Ishikawa (cell line): ENCODE results near the gene MAP3K4.

Source experiments
- CEBPB ChIP-seq: IDR thresholded peaks from 2 replicates; pipeline ENCODE4 v1.6.1; 2012
- CREB1 ChIP-seq: IDR thresholded peaks from 2 replicates; pipeline ENCODE4 v1.6.1; 2012; ENCODE audit warnings: low read depth
- EGR1 ChIP-seq: IDR thresholded peaks from 2 replicates; pipeline ENCODE4 v1.6.1; 2012
- EP300 ChIP-seq: IDR thresholded peaks from 2 replicates; pipeline ENCODE4 v1.6.1; 2012; ENCODE audit warnings: borderline replicate concordance
- FOXM1 ChIP-seq: IDR thresholded peaks from 2 replicates; pipeline ENCODE4 v1.6.1; 2012; ENCODE audit warnings: low read depth, borderline replicate concordance
- NFIC ChIP-seq: IDR thresholded peaks from 2 replicates; pipeline ENCODE4 v1.6.1; 2012
- RAD21 ChIP-seq: IDR thresholded peaks from 2 replicates; pipeline ENCODE4 v1.6.1; 2012; ENCODE audit warnings: low read depth
- TAF1 ChIP-seq: IDR thresholded peaks from 2 replicates; pipeline ENCODE4 v1.6.1; 2012; ENCODE audit warnings: low read depth, mild to moderate bottlenecking
- TCF12 ChIP-seq: IDR thresholded peaks from 2 replicates; pipeline ENCODE4 v1.6.1; 2012; ENCODE audit warnings: low read depth
- TEAD4 ChIP-seq: IDR thresholded peaks from 2 replicates; pipeline ENCODE4 v1.6.1; 2012
- YY1 ChIP-seq: IDR thresholded peaks from 2 replicates; pipeline ENCODE4 v1.6.1; 2012; ENCODE audit warnings: low read depth
- ZBTB7A ChIP-seq: IDR thresholded peaks from 2 replicates; pipeline ENCODE4 v1.6.1; 2012; ENCODE audit warnings: low read depth
- TF ChIP-seq, protein P1 (sequence below): IDR thresholded peaks from 2 replicates; pipeline ENCODE4 v1.6.1; 2012
- TF ChIP-seq, protein P2 (sequence below): IDR thresholded peaks from 2 replicates; pipeline ENCODE4 v1.6.1; 2012; ENCODE audit warnings: low read depth, mild to moderate bottlenecking
- TF ChIP-seq, protein P3 (sequence below): IDR thresholded peaks from 2 replicates; pipeline ENCODE4 v1.6.1; 2012

Gene MAP3K4

DNA sequence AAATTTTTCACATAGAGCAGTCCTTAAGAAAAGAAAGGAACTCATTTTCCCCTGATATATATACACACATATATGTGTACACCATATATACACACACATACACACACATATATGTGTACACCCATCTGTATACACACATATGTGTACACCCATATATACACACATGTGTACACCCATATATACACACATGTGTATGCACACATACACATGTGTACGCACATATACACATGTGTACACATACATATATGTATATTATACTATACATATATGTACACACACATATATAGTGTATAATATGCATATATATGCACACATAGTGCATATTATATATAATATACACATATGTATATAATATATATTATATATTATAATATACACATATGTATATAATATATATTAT, 9.1 kb downstream of the MAP3K4 start:
- TF ChIP-seq, protein P1, sequence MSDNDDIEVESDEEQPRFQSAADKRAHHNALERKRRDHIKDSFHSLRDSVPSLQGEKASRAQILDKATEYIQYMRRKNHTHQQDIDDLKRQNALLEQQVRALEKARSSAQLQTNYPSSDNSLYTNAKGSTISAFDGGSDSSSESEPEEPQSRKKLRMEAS, result no peak
- TF ChIP-seq TEAD4 (no peak), TCF12 (no peak), EP300 (no peak), FOXM1 (no peak), YY1 (no peak), TAF1 (no peak), NFIC (no peak), EGR1 (no peak), RAD21 (no peak), CEBPB (no peak), CREB1 (no peak), ZBTB7A (no peak)
- TF ChIP-seq, protein P2, sequence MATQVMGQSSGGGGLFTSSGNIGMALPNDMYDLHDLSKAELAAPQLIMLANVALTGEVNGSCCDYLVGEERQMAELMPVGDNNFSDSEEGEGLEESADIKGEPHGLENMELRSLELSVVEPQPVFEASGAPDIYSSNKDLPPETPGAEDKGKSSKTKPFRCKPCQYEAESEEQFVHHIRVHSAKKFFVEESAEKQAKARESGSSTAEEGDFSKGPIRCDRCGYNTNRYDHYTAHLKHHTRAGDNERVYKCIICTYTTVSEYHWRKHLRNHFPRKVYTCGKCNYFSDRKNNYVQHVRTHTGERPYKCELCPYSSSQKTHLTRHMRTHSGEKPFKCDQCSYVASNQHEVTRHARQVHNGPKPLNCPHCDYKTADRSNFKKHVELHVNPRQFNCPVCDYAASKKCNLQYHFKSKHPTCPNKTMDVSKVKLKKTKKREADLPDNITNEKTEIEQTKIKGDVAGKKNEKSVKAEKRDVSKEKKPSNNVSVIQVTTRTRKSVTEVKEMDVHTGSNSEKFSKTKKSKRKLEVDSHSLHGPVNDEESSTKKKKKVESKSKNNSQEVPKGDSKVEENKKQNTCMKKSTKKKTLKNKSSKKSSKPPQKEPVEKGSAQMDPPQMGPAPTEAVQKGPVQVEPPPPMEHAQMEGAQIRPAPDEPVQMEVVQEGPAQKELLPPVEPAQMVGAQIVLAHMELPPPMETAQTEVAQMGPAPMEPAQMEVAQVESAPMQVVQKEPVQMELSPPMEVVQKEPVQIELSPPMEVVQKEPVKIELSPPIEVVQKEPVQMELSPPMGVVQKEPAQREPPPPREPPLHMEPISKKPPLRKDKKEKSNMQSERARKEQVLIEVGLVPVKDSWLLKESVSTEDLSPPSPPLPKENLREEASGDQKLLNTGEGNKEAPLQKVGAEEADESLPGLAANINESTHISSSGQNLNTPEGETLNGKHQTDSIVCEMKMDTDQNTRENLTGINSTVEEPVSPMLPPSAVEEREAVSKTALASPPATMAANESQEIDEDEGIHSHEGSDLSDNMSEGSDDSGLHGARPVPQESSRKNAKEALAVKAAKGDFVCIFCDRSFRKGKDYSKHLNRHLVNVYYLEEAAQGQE, result no peak
- TF ChIP-seq, protein P3, sequence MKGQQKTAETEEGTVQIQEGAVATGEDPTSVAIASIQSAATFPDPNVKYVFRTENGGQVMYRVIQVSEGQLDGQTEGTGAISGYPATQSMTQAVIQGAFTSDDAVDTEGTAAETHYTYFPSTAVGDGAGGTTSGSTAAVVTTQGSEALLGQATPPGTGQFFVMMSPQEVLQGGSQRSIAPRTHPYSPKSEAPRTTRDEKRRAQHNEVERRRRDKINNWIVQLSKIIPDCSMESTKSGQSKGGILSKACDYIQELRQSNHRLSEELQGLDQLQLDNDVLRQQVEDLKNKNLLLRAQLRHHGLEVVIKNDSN, result no peak

DNA sequence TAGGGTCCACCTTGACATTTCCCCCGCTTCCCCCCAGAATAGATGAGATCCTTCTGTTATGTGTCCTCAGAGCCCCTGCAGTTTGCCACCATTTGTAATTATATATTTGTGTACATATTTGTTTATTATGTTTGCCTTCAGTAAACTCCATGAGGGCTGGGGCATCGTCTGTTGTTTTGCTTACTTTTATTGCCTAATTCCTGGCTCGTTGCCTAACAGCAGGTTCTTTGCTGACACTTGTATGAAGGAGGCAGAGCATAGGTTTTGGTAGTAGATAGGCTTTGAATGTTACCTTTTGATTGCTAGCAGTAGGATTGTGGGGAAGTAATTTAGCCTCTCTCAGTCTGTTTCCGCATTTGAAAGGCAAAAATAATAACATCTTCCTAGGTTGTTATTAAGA, 9.9 kb downstream of the MAP3K4 start:
- TF ChIP-seq ZBTB7A (no peak), NFIC (0 out of 2 replicates have a peak, but pooled peaks have one; percentile 29), RAD21 (no peak), CREB1 (no peak), FOXM1 (no peak), YY1 (no peak), EP300 (no peak), TEAD4 (no peak), CEBPB (peak; percentile 69), TCF12 (no peak)
- TF ChIP-seq, protein P3, result no peak
- TF ChIP-seq, protein P1, result no peak

DNA sequence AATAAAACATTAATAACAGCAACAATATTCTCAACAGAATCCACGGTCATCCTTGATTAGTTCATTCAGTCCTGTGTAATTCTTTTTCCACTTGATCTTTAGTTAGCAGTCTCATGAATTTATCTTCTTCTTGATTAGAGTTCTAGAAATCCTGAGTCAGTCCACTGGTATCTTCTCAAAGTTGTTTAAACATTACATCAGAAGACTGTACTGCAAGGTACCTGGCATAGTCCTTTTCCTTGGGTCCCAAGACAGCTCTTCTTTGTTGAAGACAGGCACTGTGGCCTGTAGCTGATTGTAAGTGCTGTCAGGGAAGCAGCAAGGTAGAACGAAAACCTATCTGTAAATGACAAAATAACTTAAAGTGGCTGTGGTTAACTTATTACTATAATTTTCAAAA, 11.8 kb downstream of the MAP3K4 start:
- TF ChIP-seq TAF1, result no peak
- TF ChIP-seq RAD21, result no peak
- TF ChIP-seq CEBPB, result no peak
- TF ChIP-seq EP300, result no peak
- no peak for TF ChIP-seq TEAD4
- TF ChIP-seq, protein P1, result no peak
- no peak for TF ChIP-seq NFIC
- TF ChIP-seq EGR1, result no peak

DNA sequence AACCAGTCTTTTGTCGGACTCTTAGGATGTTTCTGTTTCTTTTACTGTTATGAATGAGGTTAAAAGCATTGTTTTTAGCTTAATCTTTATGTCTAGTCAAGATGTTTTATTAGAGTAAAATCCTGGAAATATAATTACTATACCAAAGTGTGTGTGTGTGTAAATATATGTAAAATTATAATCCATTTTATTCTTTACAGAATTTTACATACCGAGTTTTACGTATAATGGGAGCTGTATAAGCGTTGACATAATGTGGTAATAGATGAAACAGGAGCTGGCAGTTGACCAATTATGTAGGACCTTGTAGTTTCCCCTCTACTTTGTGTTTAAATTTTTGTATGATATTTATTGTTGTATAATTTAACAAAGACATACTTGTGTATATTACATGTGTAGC, 16.7 kb downstream of the MAP3K4 start:
- TF ChIP-seq ZBTB7A (no peak), CREB1 (no peak), NFIC (no peak), TAF1 (no peak), EGR1 (no peak), FOXM1 (no peak), YY1 (no peak), TEAD4 (no peak), EP300 (no peak)
- TF ChIP-seq, protein P3, result no peak
- TF ChIP-seq, protein P2, result no peak
- TF ChIP-seq, protein P1, result no peak

DNA sequence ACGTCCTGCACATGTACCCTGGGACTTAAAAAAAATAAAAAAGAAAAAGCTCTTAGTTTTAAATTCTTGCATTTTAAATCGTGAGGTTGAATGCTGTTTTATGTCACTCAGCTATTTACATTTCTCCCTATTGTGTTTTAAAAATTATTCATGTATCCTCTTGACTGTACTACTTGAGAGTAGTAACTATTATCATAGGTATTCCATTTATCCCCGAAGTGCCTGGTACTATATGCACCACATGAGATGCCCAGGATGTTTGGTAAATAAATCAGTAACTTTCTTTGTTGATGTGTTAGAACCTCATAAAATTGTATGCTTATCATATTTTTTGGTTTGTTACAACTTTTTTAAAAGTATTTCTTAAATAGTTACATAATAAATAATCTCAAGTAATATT, 18.4 kb downstream of the MAP3K4 start:
- no peak for TF ChIP-seq EGR1
- TF ChIP-seq CEBPB, result no peak

DNA sequence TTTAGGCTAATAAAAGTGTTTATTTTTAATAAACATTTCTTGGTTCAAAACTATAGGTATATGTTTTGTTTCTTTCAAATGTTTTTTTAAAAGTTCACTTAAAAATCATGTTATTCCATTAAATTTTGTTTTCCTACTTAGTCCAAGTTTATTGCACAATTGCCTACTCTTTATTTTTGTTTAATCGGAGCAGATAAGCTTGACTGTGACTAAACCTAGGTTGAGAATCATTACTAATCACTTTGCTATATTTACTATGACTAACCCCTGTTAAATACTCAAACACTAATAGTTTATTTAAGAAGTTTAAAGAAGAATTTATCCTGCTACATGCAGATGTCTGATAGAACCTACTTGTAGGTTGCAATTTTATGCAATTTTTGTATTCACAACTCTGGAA, 18.8 kb downstream of the MAP3K4 start:
- TF ChIP-seq, protein P1, result no peak
- TF ChIP-seq, protein P2, result no peak
- TF ChIP-seq TAF1 (no peak), FOXM1 (no peak), TEAD4 (no peak)
